Erythroblast (primary cell): ENCODE data around the gene PADI3.
A peak's percentile ranks its signal among the peaks of the same experiment; 100 is the strongest.

ENCODE experiments used
- DNase-seq, 2 experiments: peaks; one replicate each; lab custom pipeline; 2025; lab: John Stamatoyannopoulos, UW
- GATA1 ChIP-seq: IDR thresholded peaks from 2 replicates; pipeline ENCODE4 v1.6.1; 2011; ENCODE audit warnings: low read depth, mild to moderate bottlenecking, control low read depth, low read length, moderate library complexity
- POLR2A ChIP-seq: IDR thresholded peaks from 2 replicates; pipeline ENCODE4 v1.6.1; 2011; ENCODE audit warnings: mild to moderate bottlenecking, low read length

The PADI3 gene

GRCh38 chr1:17295292-17295691 is 46.4 kb downstream of the PADI3 start:
- DNase-seq = no peak
- TF ChIP-seq GATA1 = no peak
- no peak for TF ChIP-seq POLR2A

- no peak for DNase-seq
- TF ChIP-seq POLR2A (no peak), GATA1 (no peak)
Measured at GRCh38 chr1:17296086-17296485, 47.2 kb downstream of the PADI3 start.

- no peak for DNase-seq
- no peak for TF ChIP-seq POLR2A
- TF ChIP-seq GATA1 = no peak
Measured at GRCh38 chr1:17297991-17298390, 49.1 kb downstream of the PADI3 start.

- peak in 1 of 2 experiments; percentile 3 for DNase-seq
- TF ChIP-seq POLR2A = no peak
- TF ChIP-seq GATA1 = no peak
Measured at GRCh38 chr1:17301767-17302166, 52.9 kb downstream of the PADI3 start.

- no peak for DNase-seq
- no peak for TF ChIP-seq POLR2A
- no peak for TF ChIP-seq GATA1
Measured at GRCh38 chr1:17304151-17304825, 55.4 kb downstream of the PADI3 start.

- no peak for DNase-seq
- no peak for TF ChIP-seq POLR2A
- TF ChIP-seq GATA1 = no peak
Measured at GRCh38 chr1:17304826-17305175, 55.9 kb downstream of the PADI3 start.

GRCh38 chr1:17305576-17306095 is 56.7 kb downstream of the PADI3 start:
- TF ChIP-seq POLR2A = no peak
- TF ChIP-seq GATA1 = no peak
- no peak for DNase-seq

- TF ChIP-seq POLR2A = no peak
- no peak for TF ChIP-seq GATA1
- no peak for DNase-seq
Measured at GRCh38 chr1:17306407-17306806, 57.5 kb downstream of the PADI3 start.

GRCh38 chr1:17306921-17307320 is 58.0 kb downstream of the PADI3 start:
- TF ChIP-seq POLR2A (no peak), GATA1 (no peak)
- DNase-seq = no peak

GRCh38 chr1:17307329-17307728 is 58.4 kb downstream of the PADI3 start:
- no peak for DNase-seq
- TF ChIP-seq POLR2A = no peak
- TF ChIP-seq GATA1 = no peak

- no peak for DNase-seq
- no peak for TF ChIP-seq POLR2A
- TF ChIP-seq GATA1 = no peak
Measured at GRCh38 chr1:17307946-17308345, 59.0 kb downstream of the PADI3 start, which contains the start of gene PADI4. TSS of gene PADI4 (plus strand) at chr1:17308197. CDS start at chr1:17308223, 26 bp downstream.

GRCh38 chr1:17308593-17308992 is 59.7 kb downstream of the PADI3 start:
- TF ChIP-seq POLR2A = no peak
- TF ChIP-seq GATA1 = no peak
- no peak for DNase-seq

GRCh38 chr1:17309426-17310067 is 60.6 kb downstream of the PADI3 start:
- no peak for DNase-seq
- TF ChIP-seq GATA1 (no peak), POLR2A (no peak)

GRCh38 chr1:17310068-17310640 is 61.3 kb downstream of the PADI3 start:
- no peak for DNase-seq
- no peak for TF ChIP-seq POLR2A
- TF ChIP-seq GATA1 = no peak
